ENCODE data around the gene PIAS1.

The PIAS1 gene

GRCh38 chr15:68130851-68131250, 76.7 kb downstream of the PIAS1 start:
- no peaks in the 10 kb centered on the region for H3K9me3 ChIP-seq (ENCODE audit: low read length)
- no peak overlapping the region for H3K27ac ChIP-seq (ENCODE audit: low read depth, low read length)
- no peak overlapping the region for H3K4me3 ChIP-seq (ENCODE audit: low read depth in 1 of 2, low read length in 2 of 2)
- no peaks in the 10 kb centered on the region for H3K4me1 ChIP-seq (ENCODE audit: insufficient read depth, low read length)
- H3K9ac ChIP-seq (ENCODE audit: low read length), result no peak overlapping the region
- no peaks in the 10 kb centered on the region for H3K27me3 ChIP-seq (ENCODE audit: control insufficient read depth in 1 of 2, insufficient read depth in 2 of 2, low read length in 2 of 2)
- H3K36me3 ChIP-seq (ENCODE audit: insufficient read depth, low read length), result no peaks in the 10 kb centered on the region

- H3K4me3 ChIP-seq (ENCODE audit: low read depth in 1 of 2, low read length in 2 of 2), result no peak overlapping the region
- H3K36me3 ChIP-seq (ENCODE audit: insufficient read depth, low read length), result peaks cover 3% of the 10 kb centered on the region
- H3K9me3 ChIP-seq (ENCODE audit: low read length), result no peaks in the 10 kb centered on the region
- no peak overlapping the region for H3K9ac ChIP-seq (ENCODE audit: low read length)
- no peaks in the 10 kb centered on the region for H3K27me3 ChIP-seq (ENCODE audit: control insufficient read depth in 1 of 2, insufficient read depth in 2 of 2, low read length in 2 of 2)
- no peaks in the 10 kb centered on the region for H3K4me1 ChIP-seq (ENCODE audit: insufficient read depth, low read length)
- no peak overlapping the region for H3K27ac ChIP-seq (ENCODE audit: low read depth, low read length)
These were observed 83.0 kb downstream of the PIAS1 start for GRCh38 chr15:68137096-68137495.

DNA sequence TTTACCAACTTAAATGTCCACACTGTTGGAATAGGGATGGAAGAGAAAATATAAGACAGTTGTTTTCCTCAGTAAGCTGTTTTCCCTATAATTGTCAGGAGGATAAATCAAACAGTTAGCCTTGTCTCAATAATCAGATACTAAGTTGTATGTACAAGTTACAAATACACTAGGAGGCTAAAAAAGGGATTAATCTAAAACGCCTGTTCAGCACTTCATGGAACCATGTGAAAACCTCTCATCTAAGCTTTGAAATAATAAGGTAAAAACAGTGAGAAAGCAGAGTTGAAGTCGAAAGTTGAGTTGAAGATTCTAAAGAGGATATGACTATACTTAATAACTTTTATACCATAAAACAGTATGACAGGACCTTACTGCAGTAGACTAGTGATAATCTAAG, 89.0 kb downstream of the PIAS1 start:
- H3K9ac ChIP-seq (ENCODE audit: low read length), result no peak overlapping the region
- no peak overlapping the region for H3K4me3 ChIP-seq (ENCODE audit: low read depth in 1 of 2, low read length in 2 of 2)
- no peaks in the 10 kb centered on the region for H3K9me3 ChIP-seq (ENCODE audit: low read length)
- H3K27ac ChIP-seq (ENCODE audit: low read depth, low read length), result no peak overlapping the region
- no peaks in the 10 kb centered on the region for H3K4me1 ChIP-seq (ENCODE audit: insufficient read depth, low read length)
- no peaks in the 10 kb centered on the region for H3K27me3 ChIP-seq (ENCODE audit: control insufficient read depth in 1 of 2, insufficient read depth in 2 of 2, low read length in 2 of 2)
- peaks cover 12% of the 10 kb centered on the region for H3K36me3 ChIP-seq (ENCODE audit: insufficient read depth, low read length)

DNA sequence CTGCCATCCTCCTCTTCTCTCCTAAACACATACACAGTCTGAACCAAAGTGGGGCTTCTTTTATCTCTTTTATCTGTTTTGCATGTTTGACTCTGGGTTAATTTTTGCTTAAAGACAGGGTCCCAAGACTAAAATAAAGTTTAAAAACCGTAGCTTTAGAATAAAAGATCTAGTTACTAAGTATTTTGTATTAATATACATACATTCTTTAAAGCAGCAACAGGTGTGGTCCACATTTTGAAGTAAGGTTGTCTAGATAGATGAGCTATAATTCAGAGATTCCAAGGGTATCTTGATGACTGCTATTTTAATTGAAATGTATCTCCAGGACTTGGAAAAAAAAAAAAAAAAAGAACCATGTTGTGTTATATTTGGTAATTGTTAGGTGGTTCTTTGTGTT, 89.7 kb downstream of the PIAS1 start:
- Histone ChIP-seq H3K4me3 (ENCODE audit: low read depth in 1 of 2, low read length in 2 of 2) (no peak overlapping the region), H3K36me3 (ENCODE audit: insufficient read depth, low read length) (peaks cover 12% of the 10 kb centered on the region), H3K27me3 (ENCODE audit: control insufficient read depth in 1 of 2, insufficient read depth in 2 of 2, low read length in 2 of 2) (no peaks in the 10 kb centered on the region), H3K4me1 (ENCODE audit: insufficient read depth, low read length) (no peaks in the 10 kb centered on the region), H3K9me3 (ENCODE audit: low read length) (no peaks in the 10 kb centered on the region), H3K27ac (ENCODE audit: low read depth, low read length) (no peak overlapping the region), H3K9ac (ENCODE audit: low read length) (no peak overlapping the region)

DNA sequence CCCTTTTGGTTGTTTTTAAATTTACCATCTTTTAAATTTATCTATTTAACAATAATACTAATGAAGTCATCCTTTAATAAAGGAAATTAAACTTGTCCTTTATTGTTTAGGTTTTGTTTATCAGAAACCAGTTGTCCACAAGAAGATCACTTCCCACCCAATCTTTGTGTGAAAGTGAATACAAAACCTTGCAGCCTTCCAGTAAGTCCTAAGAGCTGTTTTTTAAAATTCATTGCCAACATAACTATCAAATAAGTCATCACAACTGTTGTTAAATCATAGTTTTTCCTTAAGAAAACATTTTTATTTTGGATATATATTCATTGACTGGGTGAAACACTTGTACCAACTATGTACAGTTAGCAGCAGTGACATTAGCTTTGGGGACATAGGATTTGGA, 91.6 kb downstream of the PIAS1 start:
- Histone ChIP-seq H3K9me3 (ENCODE audit: low read length) (no peaks in the 10 kb centered on the region), H3K9ac (ENCODE audit: low read length) (no peak overlapping the region), H3K27me3 (ENCODE audit: control insufficient read depth in 1 of 2, insufficient read depth in 2 of 2, low read length in 2 of 2) (no peaks in the 10 kb centered on the region), H3K4me3 (ENCODE audit: low read depth in 1 of 2, low read length in 2 of 2) (no peak overlapping the region), H3K4me1 (ENCODE audit: insufficient read depth, low read length) (no peaks in the 10 kb centered on the region), H3K36me3 (ENCODE audit: insufficient read depth, low read length) (peaks cover 12% of the 10 kb centered on the region), H3K27ac (ENCODE audit: low read depth, low read length) (no peak overlapping the region)

- Histone ChIP-seq H3K27me3 (ENCODE audit: control insufficient read depth in 1 of 2, insufficient read depth in 2 of 2, low read length in 2 of 2) (no peaks in the 10 kb centered on the region), H3K9ac (ENCODE audit: low read length) (no peak overlapping the region), H3K27ac (ENCODE audit: low read depth, low read length) (no peak overlapping the region), H3K4me3 (ENCODE audit: low read depth in 1 of 2, low read length in 2 of 2) (no peak overlapping the region), H3K4me1 (ENCODE audit: insufficient read depth, low read length) (no peaks in the 10 kb centered on the region), H3K36me3 (ENCODE audit: insufficient read depth, low read length) (peaks cover 7% of the 10 kb centered on the region), H3K9me3 (ENCODE audit: low read length) (no peaks in the 10 kb centered on the region)
These were observed 93.9 kb downstream of the PIAS1 start for GRCh38 chr15:68148039-68148438.

DNA sequence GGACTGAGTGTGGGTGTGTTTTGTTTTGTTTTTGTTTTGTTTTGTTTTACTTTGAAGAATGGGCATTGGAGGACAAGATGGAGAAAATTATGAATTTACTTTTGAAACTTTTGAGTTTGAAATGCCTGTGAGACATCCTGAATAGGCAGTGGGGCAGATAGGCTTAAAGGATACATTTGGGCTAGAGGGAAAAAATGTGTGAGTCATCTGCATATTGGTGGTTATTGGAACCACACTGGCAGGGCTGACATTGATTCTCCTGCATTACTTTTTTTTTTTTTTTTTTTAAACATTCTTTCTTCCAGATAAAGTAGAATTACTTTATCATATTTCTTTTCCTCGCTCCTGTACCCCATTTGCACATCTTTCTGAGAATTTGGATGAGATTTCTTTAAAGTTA, 94.9 kb downstream of the PIAS1 start:
- Histone ChIP-seq H3K9me3 (ENCODE audit: low read length) (no peaks in the 10 kb centered on the region), H3K27me3 (ENCODE audit: control insufficient read depth in 1 of 2, insufficient read depth in 2 of 2, low read length in 2 of 2) (no peaks in the 10 kb centered on the region), H3K9ac (ENCODE audit: low read length) (no peak overlapping the region), H3K27ac (ENCODE audit: low read depth, low read length) (no peak overlapping the region), H3K4me1 (ENCODE audit: insufficient read depth, low read length) (peaks cover under 1% of the 10 kb centered on the region), H3K36me3 (ENCODE audit: insufficient read depth, low read length) (peaks cover 9% of the 10 kb centered on the region), H3K4me3 (ENCODE audit: low read depth in 1 of 2, low read length in 2 of 2) (no peak overlapping the region)

DNA sequence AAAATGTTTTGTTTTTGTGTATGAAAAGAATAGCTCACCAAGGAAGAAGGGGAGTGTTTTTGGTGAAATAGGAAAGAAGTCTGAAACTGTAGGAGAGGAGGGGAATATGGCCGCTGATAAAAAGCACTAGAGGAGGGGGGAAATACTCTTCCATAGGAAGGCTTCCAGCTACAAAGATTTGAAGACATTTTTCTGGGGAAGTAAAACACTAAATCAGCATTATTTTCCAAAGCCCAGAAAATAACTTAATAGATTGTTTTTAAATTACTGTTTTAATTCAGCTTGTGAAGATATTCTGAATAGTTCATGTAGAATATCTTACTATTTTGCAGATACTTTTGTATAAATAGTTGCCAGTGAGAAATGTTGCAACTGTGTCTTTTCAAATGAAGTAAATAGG, 96.1 kb downstream of the PIAS1 start:
- Histone ChIP-seq H3K9ac (ENCODE audit: low read length) (no peak overlapping the region), H3K9me3 (ENCODE audit: low read length) (no peaks in the 10 kb centered on the region), H3K4me3 (ENCODE audit: low read depth in 1 of 2, low read length in 2 of 2) (no peak overlapping the region), H3K36me3 (ENCODE audit: insufficient read depth, low read length) (peaks cover 16% of the 10 kb centered on the region), H3K27me3 (ENCODE audit: control insufficient read depth in 1 of 2, insufficient read depth in 2 of 2, low read length in 2 of 2) (no peaks in the 10 kb centered on the region), H3K27ac (ENCODE audit: low read depth, low read length) (no peak overlapping the region), H3K4me1 (ENCODE audit: insufficient read depth, low read length) (peaks cover 12% of the 10 kb centered on the region)

DNA sequence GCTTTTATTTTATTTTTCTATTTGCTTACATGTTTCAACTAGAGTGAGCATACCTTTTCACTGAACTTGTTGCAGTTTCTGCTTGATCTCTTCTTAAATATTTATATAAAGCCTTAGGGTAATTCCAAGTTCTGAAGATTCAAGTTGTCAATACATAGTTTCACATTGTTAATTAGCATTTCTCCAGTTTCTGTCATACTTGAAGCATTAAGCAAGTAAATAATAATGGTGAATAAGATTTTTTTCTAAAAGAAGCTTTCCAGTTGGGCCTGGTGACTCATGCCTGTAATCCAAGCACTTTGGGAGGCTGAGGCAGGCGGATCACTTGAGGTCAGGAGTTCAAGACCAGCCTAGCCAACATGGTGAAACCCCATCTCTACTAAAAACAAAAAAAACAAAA, 97.2 kb downstream of the PIAS1 start:
- Histone ChIP-seq H3K27me3 (ENCODE audit: control insufficient read depth in 1 of 2, insufficient read depth in 2 of 2, low read length in 2 of 2) (no peaks in the 10 kb centered on the region), H3K36me3 (ENCODE audit: insufficient read depth, low read length) (peaks cover 22% of the 10 kb centered on the region), H3K27ac (ENCODE audit: low read depth, low read length) (no peak overlapping the region), H3K9me3 (ENCODE audit: low read length) (no peaks in the 10 kb centered on the region), H3K9ac (ENCODE audit: low read length) (no peak overlapping the region), H3K4me3 (ENCODE audit: low read depth in 1 of 2, low read length in 2 of 2) (no peak overlapping the region), H3K4me1 (ENCODE audit: insufficient read depth, low read length) (peaks cover 13% of the 10 kb centered on the region)

DNA sequence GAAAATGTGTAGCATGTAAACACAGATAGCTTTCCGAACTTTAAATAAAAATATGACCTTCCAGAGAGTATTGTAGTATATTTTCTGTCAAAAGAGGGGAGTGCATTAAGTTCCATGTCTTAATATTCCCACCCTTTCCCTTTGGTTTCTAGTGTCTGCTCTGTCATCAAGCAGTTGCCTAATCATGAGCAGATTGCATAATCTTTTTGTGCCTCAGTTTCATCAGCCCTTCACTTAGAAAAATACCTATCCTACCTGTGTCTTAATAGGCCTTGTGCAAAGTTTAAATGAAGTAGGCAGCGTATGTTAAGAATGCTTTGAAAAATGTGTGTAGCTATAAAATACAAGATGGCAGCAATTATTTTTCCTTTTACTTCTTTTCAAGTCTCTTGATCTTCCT, 98.2 kb downstream of the PIAS1 start:
- Histone ChIP-seq H3K36me3 (ENCODE audit: insufficient read depth, low read length) (peaks cover 21% of the 10 kb centered on the region), H3K27me3 (ENCODE audit: control insufficient read depth in 1 of 2, insufficient read depth in 2 of 2, low read length in 2 of 2) (no peaks in the 10 kb centered on the region), H3K9me3 (ENCODE audit: low read length) (no peaks in the 10 kb centered on the region), H3K4me3 (ENCODE audit: low read depth in 1 of 2, low read length in 2 of 2) (no peak overlapping the region), H3K4me1 (ENCODE audit: insufficient read depth, low read length) (peaks cover 13% of the 10 kb centered on the region), H3K9ac (ENCODE audit: low read length) (no peak overlapping the region), H3K27ac (ENCODE audit: low read depth, low read length) (no peak overlapping the region)

- no peak overlapping the region for H3K27ac ChIP-seq (ENCODE audit: low read depth, low read length)
- peaks cover 24% of the 10 kb centered on the region for H3K36me3 ChIP-seq (ENCODE audit: insufficient read depth, low read length)
- no peaks in the 10 kb centered on the region for H3K9me3 ChIP-seq (ENCODE audit: low read length)
- peaks cover 25% of the 10 kb centered on the region for H3K4me1 ChIP-seq (ENCODE audit: insufficient read depth, low read length)
- no peak overlapping the region for H3K9ac ChIP-seq (ENCODE audit: low read length)
- no peak overlapping the region for H3K4me3 ChIP-seq (ENCODE audit: low read depth in 1 of 2, low read length in 2 of 2)
- H3K27me3 ChIP-seq (ENCODE audit: control insufficient read depth in 1 of 2, insufficient read depth in 2 of 2, low read length in 2 of 2), result no peaks in the 10 kb centered on the region
These were observed 100.9 kb downstream of the PIAS1 start for GRCh38 chr15:68154923-68155559.

DNA sequence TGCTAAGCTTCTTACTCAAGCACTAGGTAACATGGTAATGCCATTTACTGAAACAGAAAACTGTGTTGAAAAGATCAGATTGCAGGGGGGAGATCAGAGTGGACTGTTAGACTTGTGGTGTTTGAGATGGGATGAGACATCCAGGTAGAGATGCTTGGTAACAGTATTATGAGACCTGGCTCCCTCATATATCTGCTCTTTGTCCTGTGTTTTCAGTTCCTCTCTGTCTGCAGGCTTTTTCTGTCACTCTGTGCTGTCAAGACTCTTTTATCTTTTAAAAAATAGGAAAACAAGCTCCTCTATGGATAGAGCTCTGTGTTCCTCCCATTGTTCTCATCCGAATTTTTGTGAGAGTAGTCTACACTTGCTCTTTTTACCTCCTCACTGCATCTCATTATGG, 103.0 kb downstream of the PIAS1 start:
- H3K4me3 ChIP-seq (ENCODE audit: low read depth in 1 of 2, low read length in 2 of 2), result no peak overlapping the region
- H3K9ac ChIP-seq (ENCODE audit: low read length), result no peak overlapping the region
- peaks cover 25% of the 10 kb centered on the region for H3K4me1 ChIP-seq (ENCODE audit: insufficient read depth, low read length)
- no peaks in the 10 kb centered on the region for H3K27me3 ChIP-seq (ENCODE audit: control insufficient read depth in 1 of 2, insufficient read depth in 2 of 2, low read length in 2 of 2)
- peaks cover 32% of the 10 kb centered on the region for H3K36me3 ChIP-seq (ENCODE audit: insufficient read depth, low read length)
- no peaks in the 10 kb centered on the region for H3K9me3 ChIP-seq (ENCODE audit: low read length)
- H3K27ac ChIP-seq (ENCODE audit: low read depth, low read length), result no peak overlapping the region

All from muscle layer of colon (tissue), 2 donors.